HG03103 (cell line): ENCODE results near the gene FIZ1.
"Not testable (repeated sequence)": the region's sequence is repeated elsewhere in the genome, so short reads cannot be mapped to it uniquely, and the experiment has no call there.

Experiments used
- ATAC-seq: cut with Tn5 transposase; IDR thresholded peaks from one replicate; pipeline ENCODE4 v1.9.1; 2021; ENCODE audit warnings: low read depth; ENCODE audit not compliant: unreplicated experiment

Gene FIZ1

GRCh38 chr19:55598034-55598433, 1.3 kb downstream of the FIZ1 start:
- ATAC-seq, result no peak

GRCh38 chr19:55597501-55597921, 1.8 kb downstream of the FIZ1 start:
- ATAC-seq, result no peak

- no peak for ATAC-seq
These were observed 3.0 kb downstream of the FIZ1 start for GRCh38 chr19:55596304-55596703.

- ATAC-seq, result no peak
These were observed 4.2 kb downstream of the FIZ1 start for GRCh38 chr19:55594996-55595545.

- no peak for ATAC-seq
These were observed 6.1 kb downstream of the FIZ1 start for GRCh38 chr19:55593096-55593772.

GRCh38 chr19:55592391-55593090, 6.8 kb downstream of the FIZ1 start:
- no peak for ATAC-seq

- no peak for ATAC-seq
These were observed 7.8 kb downstream of the FIZ1 start for GRCh38 chr19:55591555-55591954.

GRCh38 chr19:55590617-55591016, 8.7 kb downstream of the FIZ1 start:
- ATAC-seq, result no peak

- ATAC-seq, result no peak
These were observed 9.2 kb downstream of the FIZ1 start for GRCh38 chr19:55590109-55590508.

- ATAC-seq, result no peak
These were observed 10.6 kb downstream of the FIZ1 start for GRCh38 chr19:55588738-55589137.

GRCh38 chr19:55586976-55587668, 12.2 kb downstream of the FIZ1 start:
- peak; percentile 93 for ATAC-seq

- no peak for ATAC-seq
These were observed 13.5 kb downstream of the FIZ1 start for GRCh38 chr19:55585658-55586339.

GRCh38 chr19:55584871-55585270, 14.4 kb downstream of the FIZ1 start:
- ATAC-seq, result no peak

- ATAC-seq, result not testable (repeated sequence)
These were observed 15.4 kb downstream of the FIZ1 start for GRCh38 chr19:55583897-55584296.

- ATAC-seq, result not testable (repeated sequence)
These were observed 17.0 kb downstream of the FIZ1 start for GRCh38 chr19:55582284-55582683.

GRCh38 chr19:55581823-55582223, 17.5 kb downstream of the FIZ1 start:
- no peak for ATAC-seq

GRCh38 chr19:55581145-55581822, 18.0 kb downstream of the FIZ1 start:
- ATAC-seq, result no peak

GRCh38 chr19:55580628-55581144, 18.6 kb downstream of the FIZ1 start, which contains the start of gene ZNF579:
TSS of gene ZNF579 (minus strand) at chr19:55580848. CDS start at chr19:55579639, 1,209 bp downstream.
- peak; percentile 46 for ATAC-seq

- no peak for ATAC-seq
These were observed 19.3 kb downstream of the FIZ1 start for GRCh38 chr19:55579766-55580621.
